Measurements from ENCODE around the gene PODN.

The PODN gene

GRCh38 chr1:53048960-53049573, 12.9 kb upstream of the PODN start:
- TF ChIP-seq EZH2 (IDR thresholded peaks at IDR 0.05; ENCODE audit: borderline replicate concordance, low read length) (no peak), CTCF (IDR thresholded peaks at IDR 0.05; ENCODE audit: low read length) (no peak)
- H3K36me3 ChIP-seq (ENCODE audit: insufficient read depth, low read length) = peaks cover 16% of the 10 kb centered on the region; the same call in 1 of the 2 replicates
- H3K4me2 ChIP-seq (ENCODE audit: low read length) = no peak overlapping the region
- H3K27ac ChIP-seq (ENCODE audit: low read depth, low read length, poor library complexity, severe bottlenecking) = no peak overlapping the region
- no peak overlapping the region for H2AFZ ChIP-seq (ENCODE audit: low read length)
- no peak overlapping the region for H3K9ac ChIP-seq (ENCODE audit: low read length)
- no peaks in the 10 kb centered on the region for H3F3A ChIP-seq (ENCODE audit: insufficient read depth, low read length)
- H3K27me3 ChIP-seq (ENCODE audit: insufficient read depth, low read length) = no peaks in the 10 kb centered on the region
- H3K4me1 ChIP-seq (ENCODE audit: insufficient read depth, low read length, severe bottlenecking) = no peaks in the 10 kb centered on the region
- no peaks in the 10 kb centered on the region for H4K20me1 ChIP-seq (ENCODE audit: insufficient read depth, low read length)
- H3K9me2 ChIP-seq (ENCODE audit: low read depth, low read length) = no peaks in the 10 kb centered on the region
- H3K4me3 ChIP-seq (ENCODE audit: low read depth, low read length, poor library complexity, severe bottlenecking) = no peak overlapping the region
- no peaks in the 10 kb centered on the region for H3K9me3 ChIP-seq (ENCODE audit: low read length)
- H3K79me2 ChIP-seq (ENCODE audit: insufficient read depth, low read length) = no peaks in the 10 kb centered on the region

GRCh38 chr1:53049574-53049967, 12.4 kb upstream of the PODN start:
- no peak for TF ChIP-seq EZH2 (IDR thresholded peaks at IDR 0.05; ENCODE audit: borderline replicate concordance, low read length)
- Histone ChIP-seq H3K27ac (ENCODE audit: low read depth, low read length, poor library complexity, severe bottlenecking) (no peak overlapping the region), H3K27me3 (ENCODE audit: insufficient read depth, low read length) (no peaks in the 10 kb centered on the region), H3K4me1 (ENCODE audit: insufficient read depth, low read length, severe bottlenecking) (no peaks in the 10 kb centered on the region), H2AFZ (ENCODE audit: low read length) (no peak overlapping the region), H3K36me3 (ENCODE audit: insufficient read depth, low read length) (peaks cover 16% of the 10 kb centered on the region; the same call in 1 of the 2 replicates), H3K9me3 (ENCODE audit: low read length) (no peaks in the 10 kb centered on the region), H3K79me2 (ENCODE audit: insufficient read depth, low read length) (no peaks in the 10 kb centered on the region), H3K4me3 (ENCODE audit: low read depth, low read length, poor library complexity, severe bottlenecking) (no peak overlapping the region), H3K9me2 (ENCODE audit: low read depth, low read length) (no peaks in the 10 kb centered on the region), H3F3A (ENCODE audit: insufficient read depth, low read length) (no peaks in the 10 kb centered on the region), H3K9ac (ENCODE audit: low read length) (no peak overlapping the region), H4K20me1 (ENCODE audit: insufficient read depth, low read length) (no peaks in the 10 kb centered on the region), H3K4me2 (ENCODE audit: low read length) (no peak overlapping the region)

GRCh38 chr1:53050310-53050709, 11.7 kb upstream of the PODN start:
- Histone ChIP-seq H3F3A (ENCODE audit: insufficient read depth, low read length) (no peaks in the 10 kb centered on the region), H3K27ac (ENCODE audit: low read depth, low read length, poor library complexity, severe bottlenecking) (no peak overlapping the region), H3K36me3 (ENCODE audit: insufficient read depth, low read length) (peaks cover 16% of the 10 kb centered on the region; the same call in 1 of the 2 replicates), H3K9ac (ENCODE audit: low read length) (no peak overlapping the region), H3K4me1 (ENCODE audit: insufficient read depth, low read length, severe bottlenecking) (no peaks in the 10 kb centered on the region), H2AFZ (ENCODE audit: low read length) (no peak overlapping the region), H3K9me2 (ENCODE audit: low read depth, low read length) (no peaks in the 10 kb centered on the region), H3K79me2 (ENCODE audit: insufficient read depth, low read length) (no peaks in the 10 kb centered on the region), H3K9me3 (ENCODE audit: low read length) (no peaks in the 10 kb centered on the region), H4K20me1 (ENCODE audit: insufficient read depth, low read length) (no peaks in the 10 kb centered on the region), H3K4me2 (ENCODE audit: low read length) (no peak overlapping the region), H3K4me3 (ENCODE audit: low read depth, low read length, poor library complexity, severe bottlenecking) (no peak overlapping the region), H3K27me3 (ENCODE audit: insufficient read depth, low read length) (no peaks in the 10 kb centered on the region)
- TF ChIP-seq CTCF (IDR thresholded peaks at IDR 0.05; ENCODE audit: low read length) = no peak
- no peak for TF ChIP-seq EZH2 (IDR thresholded peaks at IDR 0.05; ENCODE audit: borderline replicate concordance, low read length)

GRCh38 chr1:53051676-53052075, 10.3 kb upstream of the PODN start:
- no peaks in the 10 kb centered on the region for H3F3A ChIP-seq (ENCODE audit: insufficient read depth, low read length)
- H3K4me2 ChIP-seq (ENCODE audit: low read length) = no peak overlapping the region
- no peak overlapping the region for H3K4me3 ChIP-seq (ENCODE audit: low read depth, low read length, poor library complexity, severe bottlenecking)
- H3K27ac ChIP-seq (ENCODE audit: low read depth, low read length, poor library complexity, severe bottlenecking) = no peak overlapping the region
- TF ChIP-seq CTCF (IDR thresholded peaks at IDR 0.05; ENCODE audit: low read length) (no peak), EZH2 (IDR thresholded peaks at IDR 0.05; ENCODE audit: borderline replicate concordance, low read length) (no peak)
- no peaks in the 10 kb centered on the region for H3K4me1 ChIP-seq (ENCODE audit: insufficient read depth, low read length, severe bottlenecking)
- no peak overlapping the region for H3K9ac ChIP-seq (ENCODE audit: low read length)
- H3K36me3 ChIP-seq (ENCODE audit: insufficient read depth, low read length) = peaks cover 13% of the 10 kb centered on the region; the same call in 1 of the 2 replicates
- no peaks in the 10 kb centered on the region for H3K27me3 ChIP-seq (ENCODE audit: insufficient read depth, low read length)
- H2AFZ ChIP-seq (ENCODE audit: low read length) = no peak overlapping the region
- H3K79me2 ChIP-seq (ENCODE audit: insufficient read depth, low read length) = no peaks in the 10 kb centered on the region
- H3K9me2 ChIP-seq (ENCODE audit: low read depth, low read length) = no peaks in the 10 kb centered on the region
- H3K9me3 ChIP-seq (ENCODE audit: low read length) = no peaks in the 10 kb centered on the region
- no peaks in the 10 kb centered on the region for H4K20me1 ChIP-seq (ENCODE audit: insufficient read depth, low read length)

All from OCI-LY1 (cell line).